Activated CD8-positive, alpha-beta memory T cell treated with anti-CD3 and anti-CD28 coated beads, Interleukin-2, amount 50 U/mL, for 48 hours (primary cell): ENCODE data around the gene DEFB108B.
A peak's percentile ranks its signal among the peaks of the same experiment; 100 is the strongest.
"Not testable (repeated sequence)": the region's sequence is repeated elsewhere in the genome, so short reads cannot be mapped to it uniquely, and the experiment has no call there.

ENCODE experiments used
- DNase-seq: peaks from one replicate; pipeline ENCODE4 v3.0.0-alpha.2; 2020

The DEFB108B gene

GRCh38 chr11:71832811-71833210 is at the start of gene DEFB108B:
DEFB108B (plus strand) TSS chr11:71833200; CDS start chr11:71833200, 0 bp downstream.
- not testable (repeated sequence) for DNase-seq

GRCh38 chr11:71786114-71786847 is 46.7 kb upstream of the DEFB108B start:
- DNase-seq = not testable (repeated sequence)

- peak; percentile 98 for DNase-seq
Observed at GRCh38 chr11:71786848-71787097, 46.2 kb upstream of the DEFB108B start.

GRCh38 chr11:71787098-71787823 is 45.7 kb upstream of the DEFB108B start:
- DNase-seq = peak; percentile 86

- DNase-seq = peak; percentile 71
Observed at GRCh38 chr11:71787824-71788454, 45.1 kb upstream of the DEFB108B start.

GRCh38 chr11:71789444-71790196 is 43.4 kb upstream of the DEFB108B start:
- DNase-seq = not testable (repeated sequence)

- not testable (repeated sequence) for DNase-seq
Observed at GRCh38 chr11:71791111-71791510, 41.9 kb upstream of the DEFB108B start.

- DNase-seq = peak; percentile 59
Observed at GRCh38 chr11:71792621-71793235, 40.3 kb upstream of the DEFB108B start.

- peak; percentile 44 for DNase-seq
Observed at GRCh38 chr11:71794386-71795040, 38.5 kb upstream of the DEFB108B start.

- DNase-seq = peak; percentile 26
Observed at GRCh38 chr11:71795236-71795635, 37.8 kb upstream of the DEFB108B start.

GRCh38 chr11:71796016-71796415 is 37.0 kb upstream of the DEFB108B start:
- not testable (repeated sequence) for DNase-seq

- not testable (repeated sequence) for DNase-seq
Observed at GRCh38 chr11:71796781-71797180, 36.2 kb upstream of the DEFB108B start.

GRCh38 chr11:71799556-71800128 is 33.4 kb upstream of the DEFB108B start:
- DNase-seq = not testable (repeated sequence)

GRCh38 chr11:71800335-71800953 is 32.6 kb upstream of the DEFB108B start:
- peak; percentile 94 for DNase-seq

- not testable (repeated sequence) for DNase-seq
Observed at GRCh38 chr11:71801026-71801425, 32.0 kb upstream of the DEFB108B start.

- not testable (repeated sequence) for DNase-seq
Observed at GRCh38 chr11:71802874-71803273, 30.1 kb upstream of the DEFB108B start.

GRCh38 chr11:71804158-71804947 is 28.6 kb upstream of the DEFB108B start:
- not testable (repeated sequence) for DNase-seq

GRCh38 chr11:71812529-71812928 is 20.5 kb upstream of the DEFB108B start:
- DNase-seq = not testable (repeated sequence)

- DNase-seq = peak; percentile 87
Observed at GRCh38 chr11:71813481-71814355, 19.3 kb upstream of the DEFB108B start.
